GM19397 (cell line): ENCODE data around the gene PDIA4.
A peak's percentile ranks its signal among the peaks of the same experiment; 100 is the strongest.
"Not testable (repeated sequence)": the region's sequence is repeated elsewhere in the genome, so short reads cannot be mapped to it uniquely, and the experiment has no call there.

Source experiments
- ATAC-seq: cut with Tn5 transposase; IDR thresholded peaks from one replicate; pipeline ENCODE4 v1.9.1; 2021; ENCODE audit warnings: mild to moderate bottlenecking, moderate library complexity; ENCODE audit not compliant: unreplicated experiment

Gene PDIA4

GRCh38 chr7:149004405-149005370, 23.6 kb downstream of the PDIA4 start:
- no peak for ATAC-seq

- ATAC-seq: no peak
Measured at GRCh38 chr7:149003560-149004305, 24.6 kb downstream of the PDIA4 start.

GRCh38 chr7:149003018-149003417, 25.3 kb downstream of the PDIA4 start:
- no peak for ATAC-seq

GRCh38 chr7:149002604-149003003, 25.7 kb downstream of the PDIA4 start:
- no peak for ATAC-seq

GRCh38 chr7:149001427-149002068, 26.8 kb downstream of the PDIA4 start:
- no peak for ATAC-seq

- ATAC-seq: no peak
Measured at GRCh38 chr7:149000961-149001360, 27.3 kb downstream of the PDIA4 start.

- ATAC-seq: no peak
Measured at GRCh38 chr7:148999192-148999591, 29.1 kb downstream of the PDIA4 start.

- ATAC-seq: no peak
Measured at GRCh38 chr7:148997497-148997896, 30.8 kb downstream of the PDIA4 start.

- ATAC-seq: no peak
Measured at GRCh38 chr7:148994576-148994975, 33.7 kb downstream of the PDIA4 start.

GRCh38 chr7:148993193-148993592, 35.1 kb downstream of the PDIA4 start:
- no peak for ATAC-seq

GRCh38 chr7:148991536-148991935, 36.8 kb downstream of the PDIA4 start:
- no peak for ATAC-seq

GRCh38 chr7:148987751-148988512, 40.4 kb downstream of the PDIA4 start:
- ATAC-seq: no peak

GRCh38 chr7:148987010-148987750, 41.1 kb downstream of the PDIA4 start:
- ATAC-seq: peak; percentile 87

- ATAC-seq: no peak
Measured at GRCh38 chr7:148986742-148987009, 41.6 kb downstream of the PDIA4 start.

GRCh38 chr7:148983200-148984146, 44.8 kb downstream of the PDIA4 start:
- peak; percentile 54 for ATAC-seq

- ATAC-seq: no peak
Measured at GRCh38 chr7:148982654-148983199, 45.6 kb downstream of the PDIA4 start.

GRCh38 chr7:148979827-148980226, 48.5 kb downstream of the PDIA4 start:
- no peak for ATAC-seq

- not testable (repeated sequence) for ATAC-seq
Measured at GRCh38 chr7:148979072-148979471, 49.2 kb downstream of the PDIA4 start.

- no peak for ATAC-seq
Measured at GRCh38 chr7:148978091-148978490, 50.2 kb downstream of the PDIA4 start.
